SW480 (cell line): ENCODE results near the gene BCAN.

ENCODE experiments used
- DNase-seq: peaks from one replicate; pipeline ENCODE4 v3.0.0-alpha.2; 2016; ENCODE audit warnings: low spot score

Gene BCAN

GRCh38 chr1:156677616-156678596, 36.0 kb downstream of the BCAN start:
- peak; percentile 78 for DNase-seq

- DNase-seq, result no peak
Measured at GRCh38 chr1:156680056-156680455, 38.1 kb downstream of the BCAN start.

GRCh38 chr1:156681196-156681960, 39.5 kb downstream of the BCAN start:
- DNase-seq, result no peak

GRCh38 chr1:156682166-156682890, 40.4 kb downstream of the BCAN start:
- no peak for DNase-seq

- DNase-seq, result no peak
Measured at GRCh38 chr1:156684227-156684782, 42.4 kb downstream of the BCAN start.

GRCh38 chr1:156689035-156689952, 47.4 kb downstream of the BCAN start:
- DNase-seq, result peak; percentile 80

- no peak for DNase-seq
Measured at GRCh38 chr1:156689953-156690674, 48.2 kb downstream of the BCAN start.

GRCh38 chr1:156690675-156691036, 48.7 kb downstream of the BCAN start:
- no peak for DNase-seq

GRCh38 chr1:156691191-156691590, 49.3 kb downstream of the BCAN start:
- DNase-seq, result no peak

GRCh38 chr1:156691665-156692440, 49.9 kb downstream of the BCAN start:
- no peak for DNase-seq

GRCh38 chr1:156692441-156692924, 50.6 kb downstream of the BCAN start:
- peak; percentile 21 for DNase-seq

GRCh38 chr1:156692925-156693847, 51.3 kb downstream of the BCAN start:
- peak; percentile 65 for DNase-seq

GRCh38 chr1:156693848-156694689, 52.2 kb downstream of the BCAN start:
- no peak for DNase-seq

GRCh38 chr1:156694690-156694962, 52.7 kb downstream of the BCAN start:
- no peak for DNase-seq

GRCh38 chr1:156696755-156697154, 54.8 kb downstream of the BCAN start:
- DNase-seq, result no peak

GRCh38 chr1:156697481-156697880, 55.6 kb downstream of the BCAN start:
- no peak for DNase-seq

- no peak for DNase-seq
Measured at GRCh38 chr1:156698995-156699394, 57.1 kb downstream of the BCAN start.
